Endothelial cell (in vitro differentiated cells): ENCODE measurements around the gene TPRX2. TPM values are rescaled to one million over a fixed set of nuclear protein-coding genes. Genes with fewer than 3 reads are reported as not detected.
"Not testable (repeated sequence)": the region's sequence is repeated elsewhere in the genome, so short reads cannot be mapped to it uniquely, and the experiment has no call there.

Experiments
- DNase-seq: peaks from one replicate; pipeline ENCODE4 v3.0.0; 2021; ENCODE audit warnings: low spot score
- H3K27ac Mint-ChIP-seq: one replicate; pipeline ENCODE4 v1.8.0; 2021; ENCODE audit warnings: mixed read lengths, inconsistent platforms; ENCODE audit not compliant: unreplicated experiment
- H3K27me3 Mint-ChIP-seq: one replicate; pipeline ENCODE4 v1.8.0; 2021; ENCODE audit warnings: mild to moderate bottlenecking, moderate library complexity, mixed read lengths, inconsistent platforms; ENCODE audit not compliant: unreplicated experiment
- H3K36me3 Mint-ChIP-seq: one replicate; pipeline ENCODE4 v1.8.0; 2021; ENCODE audit warnings: mild to moderate bottlenecking, low read depth, mixed read lengths, inconsistent platforms; ENCODE audit not compliant: unreplicated experiment
- H3K4me1 Mint-ChIP-seq: one replicate; pipeline ENCODE4 v1.8.0; 2021; ENCODE audit warnings: mild to moderate bottlenecking, mixed read lengths, inconsistent platforms; ENCODE audit not compliant: unreplicated experiment
- H3K4me3 Mint-ChIP-seq: one replicate; pipeline ENCODE4 v1.8.0; 2021; ENCODE audit warnings: mild to moderate bottlenecking, mixed read lengths, inconsistent platforms; ENCODE audit not compliant: unreplicated experiment
- H3K9me3 Mint-ChIP-seq: one replicate; pipeline ENCODE4 v1.8.0; 2021; ENCODE audit warnings: mixed read lengths, inconsistent platforms; ENCODE audit not compliant: unreplicated experiment
- CTCF ChIP-seq: fragments of 200-600 bp; sonication (generic); IDR thresholded peaks from one replicate; pipeline ENCODE4 v1.5.0; 2021; ENCODE audit warnings: antibody characterized with exemption; ENCODE audit not compliant: unreplicated experiment
- total RNA-seq: library from RNA; stranded (reverse); fragmentation: NEBNext Ultra II Directional; extraction: Animal tissue kit (Norgen Biotek cat#: 25700); gene quantifications from one replicate; pipeline ENCODE4 v1.2.1, GENCODE V29; 2021; ENCODE audit not compliant: unreplicated experiment

Gene TPRX2
- total RNA-seq, 1 donor from 2014 or later = not detected

- no peak overlapping the region for H3K27ac Mint-ChIP-seq
- DNase-seq = no peak
- no peak overlapping the region for H3K4me3 Mint-ChIP-seq
Measured at GRCh38 chr19:47899335-47899734, 40.3 kb downstream of the TPRX2 start.

GRCh38 chr19:47901370-47901769 is 42.3 kb downstream of the TPRX2 start:
- Mint-ChIP-seq H3K27me3 (peaks cover 4% of the 10 kb centered on the region), H3K36me3 (no peaks in the 10 kb centered on the region), H3K4me1 (peaks cover 6% of the 10 kb centered on the region), H3K27ac (no peak overlapping the region), H3K4me3 (no peak overlapping the region), H3K9me3 (no peaks in the 10 kb centered on the region)
- DNase-seq = no peak
- TF ChIP-seq CTCF = no peak

More at GRCh38 chr19:47899335-47899734, 40.3 kb downstream of the TPRX2 start:
- H3K36me3 Mint-ChIP-seq = no peaks in the 10 kb centered on the region
- peaks cover 4% of the 10 kb centered on the region for H3K27me3 Mint-ChIP-seq
- H3K9me3 Mint-ChIP-seq = no peaks in the 10 kb centered on the region
- peaks cover 6% of the 10 kb centered on the region for H3K4me1 Mint-ChIP-seq
- no peak for TF ChIP-seq CTCF

GRCh38 chr19:47909350-47909749 is 50.3 kb downstream of the TPRX2 start:
- peak; percentile 52 for DNase-seq
- H3K4me1 Mint-ChIP-seq, H3K36me3 Mint-ChIP-seq, H3K9me3 Mint-ChIP-seq, H3K4me3 Mint-ChIP-seq, H3K27me3 Mint-ChIP-seq, H3K27ac Mint-ChIP-seq: not testable (repeated sequence)
- peak; percentile 34 for TF ChIP-seq CTCF

- not testable (repeated sequence) for H3K27me3 Mint-ChIP-seq, H3K4me3 Mint-ChIP-seq, H3K27ac Mint-ChIP-seq, H3K4me1 Mint-ChIP-seq, H3K36me3 Mint-ChIP-seq, DNase-seq, H3K9me3 Mint-ChIP-seq
Measured at GRCh38 chr19:47910191-47910590, 51.2 kb downstream of the TPRX2 start.

Other genes starting within 250 kb of the TPRX2 start
- gene EHD2, start 145.8 kb upstream of the TPRX2 start, total RNA-seq = 81.5 TPM
- gene NOP53, start 113.7 kb upstream of the TPRX2 start, total RNA-seq = 324 TPM
- 791 TPM for gene SELENOW, start 80.5 kb upstream of the TPRX2 start, total RNA-seq
- not detected for gene TPRX1, start 54.7 kb upstream of the TPRX2 start, total RNA-seq
- gene CRX, start 37.3 kb upstream of the TPRX2 start, total RNA-seq = not detected
- gene SULT2A1, start 27.1 kb downstream of the TPRX2 start, total RNA-seq = not detected
- gene BSPH1, start 132.9 kb downstream of the TPRX2 start, total RNA-seq = not detected
- not detected for gene ELSPBP1, start 135.4 kb downstream of the TPRX2 start, total RNA-seq
- gene CABP5, start 184.8 kb downstream of the TPRX2 start, total RNA-seq = not detected